SKM-1 (cell line): ENCODE results near the gene OR6B2.
A peak's percentile ranks its signal among the peaks of the same experiment; 100 is the strongest.

Experiments used
- DNase-seq: peaks from one replicate; lab custom pipeline; 2025; ENCODE audit not compliant: unreplicated experiment; lab: John Stamatoyannopoulos, UW

OR6B2 gene

GRCh38 chr2:240042740-240043139 is 12.5 kb upstream of the OR6B2 start:
- no peak for DNase-seq

GRCh38 chr2:240041363-240041762 is 11.1 kb upstream of the OR6B2 start:
- DNase-seq: no peak

- DNase-seq: no peak
These were observed 7.1 kb upstream of the OR6B2 start for GRCh38 chr2:240037358-240037757.

- no peak for DNase-seq
These were observed 3.1 kb upstream of the OR6B2 start for GRCh38 chr2:240033330-240033678.

GRCh38 chr2:240032406-240033329 is 2.4 kb upstream of the OR6B2 start:
- DNase-seq: no peak

- DNase-seq: no peak
These were observed 5.5 kb downstream of the OR6B2 start for GRCh38 chr2:240024766-240025165.

- no peak for DNase-seq
These were observed 6.4 kb downstream of the OR6B2 start for GRCh38 chr2:240023792-240024191.

GRCh38 chr2:240021488-240022104 is 8.6 kb downstream of the OR6B2 start:
- peak; percentile 43 for DNase-seq

- DNase-seq: no peak
These were observed 12.0 kb downstream of the OR6B2 start for GRCh38 chr2:240018071-240018750.

GRCh38 chr2:240014327-240014726 is 15.9 kb downstream of the OR6B2 start:
- DNase-seq: no peak

- peak; percentile 4 for DNase-seq
These were observed 16.9 kb downstream of the OR6B2 start for GRCh38 chr2:240013343-240013742.

- DNase-seq: no peak
These were observed 27.2 kb downstream of the OR6B2 start for GRCh38 chr2:240002983-240003382.

- DNase-seq: no peak
These were observed 29.6 kb downstream of the OR6B2 start for GRCh38 chr2:240000671-240001070.

- DNase-seq: no peak
These were observed 32.4 kb downstream of the OR6B2 start for GRCh38 chr2:239997686-239998409.

GRCh38 chr2:239994086-239994485 is 36.1 kb downstream of the OR6B2 start:
- no peak for DNase-seq

GRCh38 chr2:239993291-239993690 is 36.9 kb downstream of the OR6B2 start:
- DNase-seq: no peak

GRCh38 chr2:239991689-239992314 is 38.4 kb downstream of the OR6B2 start:
- DNase-seq: peak; percentile 52

GRCh38 chr2:239990966-239991365 is 39.3 kb downstream of the OR6B2 start:
- no peak for DNase-seq

GRCh38 chr2:239985356-239985755 is 44.9 kb downstream of the OR6B2 start:
- no peak for DNase-seq

GRCh38 chr2:239984421-239985194 is 45.6 kb downstream of the OR6B2 start:
- DNase-seq: no peak
